B cell (primary cell): ENCODE results near the gene ZDHHC4. TPM values are rescaled to one million over a fixed set of nuclear protein-coding genes. Genes with fewer than 3 reads are reported as not detected.

Experiments
- ATAC-seq: fragments of 200-7000 bp; cut with Tn5 transposase; one replicate; pipeline ENCODE4 v1.10.0; 2021; ENCODE audit warnings: low read depth, mild to moderate bottlenecking, moderate number of reproducible peaks, moderate library complexity
- CTCF ChIA-PET: fragments of 350-600 bp; sonication (Branson Sonifier 250); formaldehyde crosslinking; loops from one replicate; lab custom pipeline; 2021; ENCODE audit warnings: antibody characterized with exemption, inconsistent platforms; lab: Charles Lee
- POLR2A ChIA-PET: fragments of 350-600 bp; sonication (Branson Sonifier 250); formaldehyde crosslinking; loops from one replicate; lab custom pipeline; 2021; ENCODE audit warnings: antibody characterized with exemption; lab: Charles Lee
- DNase-seq: peaks from one replicate; pipeline ENCODE4 v3.0.0; 2013
- H2AFZ ChIP-seq: 2 replicates; pipeline ENCODE4 v1.6.1; 2012; ENCODE audit warnings: mild to moderate bottlenecking, low read depth, low read length; ENCODE audit not compliant: insufficient read depth, poor library complexity, severe bottlenecking
- H3K27ac ChIP-seq, 2 donors: 1 replicate in 1 of 2; 2 replicates in 1 of 2; pipeline ENCODE4 v1.5.1; 2012 to 2013; ENCODE audit warnings: low read length in 2 of 2, mild to moderate bottlenecking in 2 of 2, moderate library complexity in 1 of 2
- H3K27me3 ChIP-seq, 4 experiments: fragments of 200-600 bp in 1 of 4; sonication (generic) in 1 of 4; replicated peaks in 1 of 4; 1 replicate in 2 of 4; 2 replicates in 2 of 4; pipeline versions ENCODE4 v1.6.1 to v1.7.0; 2013 to 2016; ENCODE audit warnings: low read length in 3 of 4, mild to moderate bottlenecking in 2 of 4, mixed read lengths in 1 of 4, moderate library complexity in 1 of 4; ENCODE audit not compliant: insufficient read depth in 4 of 4, control insufficient read depth in 3 of 4; ENCODE audit errors: control extremely low read depth in 1 of 4
- H3K36me3 ChIP-seq, 2 experiments: replicated peaks in 1 of 2; 1 replicate in 1 of 2; 2 replicates in 1 of 2; pipeline versions ENCODE4 v1.6.1 to v1.7.1; 2013; ENCODE audit warnings: low read length in 1 of 2; ENCODE audit not compliant: insufficient read depth in 2 of 2, control insufficient read depth in 1 of 2; ENCODE audit errors: control extremely low read depth in 1 of 2, extremely low read depth in 1 of 2
- H3K4me1 ChIP-seq, 2 donors: fragments of 200-600 bp in 1 of 2; sonication (generic) in 1 of 2; 1 replicate in 1 of 2; 2 replicates in 1 of 2; pipeline versions ENCODE4 v1.5.1 to v1.6.1; 2013 to 2017; ENCODE audit warnings: low read length in 2 of 2; ENCODE audit not compliant: control insufficient read depth in 2 of 2, insufficient read depth in 2 of 2
- H3K4me2 ChIP-seq: replicated peaks from 2 replicates; pipeline ENCODE3; 2012; ENCODE audit warnings: mild to moderate bottlenecking, low read depth, low read length; ENCODE audit not compliant: poor library complexity, severe bottlenecking
- H3K4me3 ChIP-seq, 5 experiments: fragments of 200-600 bp in 1 of 5; sonication (generic) in 1 of 5; 1 replicate in 3 of 5; 2 replicates in 2 of 5; pipeline versions ENCODE4 v1.5.1 to v1.7.0; 2011 to 2016; ENCODE audit warnings: low read length in 4 of 5, mild to moderate bottlenecking in 4 of 5, low read depth in 2 of 5, control low read depth in 1 of 5, moderate library complexity in 1 of 5; ENCODE audit not compliant: insufficient read depth in 1 of 5; ENCODE audit errors: control extremely low read depth in 1 of 5, extremely low read depth in 1 of 5
- H3K79me2 ChIP-seq: fragments of 200-600 bp; sonication (generic); one replicate; pipeline ENCODE4 v1.6.0; 2016; ENCODE audit warnings: low read length; ENCODE audit not compliant: control insufficient read depth, insufficient read depth
- H3K9ac ChIP-seq: fragments of 200-600 bp; sonication (generic); 2 replicates; pipeline ENCODE4 v1.6.1; 2017; ENCODE audit warnings: mild to moderate bottlenecking, low read length, moderate library complexity
- H3K9me3 ChIP-seq, 3 donors: one replicate each; pipeline versions ENCODE4 v1.6.1 to v1.7.1; 2013; ENCODE audit warnings: low read length in 2 of 3; ENCODE audit not compliant: control insufficient read depth in 2 of 3, insufficient read depth in 1 of 3; ENCODE audit errors: control extremely low read depth in 1 of 3
- H4K20me1 ChIP-seq: 2 replicates; pipeline ENCODE4 v1.6.0; 2012; ENCODE audit warnings: mild to moderate bottlenecking, low read length; ENCODE audit not compliant: insufficient read depth, control insufficient read depth, poor library complexity, severe bottlenecking
- H3K27ac Mint-ChIP-seq: one replicate; pipeline ENCODE4 v1.8.0; 2021; ENCODE audit warnings: mixed read lengths
- H3K27me3 Mint-ChIP-seq: one replicate; pipeline ENCODE4 v1.8.0; 2021; ENCODE audit warnings: mixed read lengths
- H3K4me1 Mint-ChIP-seq: one replicate; pipeline ENCODE4 v1.8.0; 2021; ENCODE audit warnings: mixed read lengths
- H3K4me3 Mint-ChIP-seq: one replicate; pipeline ENCODE4 v1.8.0; 2021; ENCODE audit warnings: mixed read lengths
- H3K9me3 Mint-ChIP-seq: one replicate; pipeline ENCODE4 v1.8.0; 2022; ENCODE audit warnings: mixed read lengths; ENCODE audit not compliant: insufficient read depth
- EZH2 ChIP-seq: IDR thresholded peaks from 2 replicates; pipeline ENCODE4 v1.6.1; 2012; ENCODE audit warnings: borderline replicate concordance, low read depth, mild to moderate bottlenecking, moderate library complexity, low read length; ENCODE audit not compliant: insufficient read depth, poor library complexity, severe bottlenecking
- whole genome bisulfite sequencing: methylation state at CpG from one replicate; pipeline ENCODE4 v1.1.5; 2013; ENCODE audit warnings: missing lambda C conversion rate; ENCODE audit not compliant: insufficient coverage; 5-methylcytosine and 5-hydroxymethylcytosine counted together
- intact Hi-C: fragments of 100-400 bp; cut with micrococcal nuclease; formaldehyde crosslinking; loops from one replicate; pipeline ENCODE4 v1.10.0; 2022
- polyA plus RNA-seq: library from polyadenylated mRNA; depleted of rRNA; stranded (reverse); fragments of >200 nt; gene quantifications from 2 replicates; pipeline ENCODE4 v1.2.3, GENCODE V29; 2012
- total RNA-seq, 2 donors: library from RNA; stranded (reverse); fragments of 120-200 nt in 1 of 2; gene quantifications; 1 replicate in 1 of 2; 2 replicates in 1 of 2; pipeline versions ENCODE4 v1.2.3 to v1.2.4, GENCODE V29; 2013 to 2022
- TF ChIP-seq, protein P1 (sequence below): fragments of 200-600 bp; IDR thresholded peaks from one replicate; pipeline ENCODE4 v1.8.0; 2022; ENCODE audit warnings: antibody characterized with exemption, mild to moderate bottlenecking

The ZDHHC4 gene
- total and polyA plus RNA-seq, 2 donors (not counting 1 experiment from before 2014, with no cell fraction given) = 38.5 to 42.0 TPM

DNA sequence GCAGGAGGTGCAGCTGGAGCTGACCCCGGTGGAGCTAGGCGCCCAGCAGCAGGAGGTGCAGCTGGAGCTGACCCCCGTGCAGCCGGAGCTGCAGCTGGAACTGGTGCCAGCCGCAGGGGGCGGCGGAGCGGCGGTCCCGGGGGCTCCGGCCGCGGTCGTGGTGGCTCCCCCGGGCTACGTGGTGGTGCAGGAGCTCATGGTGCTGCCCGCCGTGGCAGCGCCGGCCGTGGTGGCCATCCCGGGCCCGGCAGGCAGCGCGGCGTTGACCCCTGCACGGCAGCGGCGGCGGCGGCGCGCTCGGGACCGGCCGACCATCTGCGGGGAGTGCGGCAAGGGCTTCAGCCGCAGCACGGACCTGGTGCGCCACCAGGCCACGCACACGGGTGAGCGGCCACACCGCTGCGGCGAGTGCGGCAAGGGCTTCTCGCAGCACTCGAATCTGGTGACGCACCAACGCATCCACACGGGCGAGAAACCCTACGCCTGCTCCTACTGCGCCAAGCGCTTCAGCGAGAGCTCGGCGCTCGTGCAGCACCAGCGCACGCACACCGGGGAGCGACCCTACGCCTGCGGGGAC lies 45.0 kb downstream of the ZDHHC4 start:
- TF ChIP-seq, protein P1, sequence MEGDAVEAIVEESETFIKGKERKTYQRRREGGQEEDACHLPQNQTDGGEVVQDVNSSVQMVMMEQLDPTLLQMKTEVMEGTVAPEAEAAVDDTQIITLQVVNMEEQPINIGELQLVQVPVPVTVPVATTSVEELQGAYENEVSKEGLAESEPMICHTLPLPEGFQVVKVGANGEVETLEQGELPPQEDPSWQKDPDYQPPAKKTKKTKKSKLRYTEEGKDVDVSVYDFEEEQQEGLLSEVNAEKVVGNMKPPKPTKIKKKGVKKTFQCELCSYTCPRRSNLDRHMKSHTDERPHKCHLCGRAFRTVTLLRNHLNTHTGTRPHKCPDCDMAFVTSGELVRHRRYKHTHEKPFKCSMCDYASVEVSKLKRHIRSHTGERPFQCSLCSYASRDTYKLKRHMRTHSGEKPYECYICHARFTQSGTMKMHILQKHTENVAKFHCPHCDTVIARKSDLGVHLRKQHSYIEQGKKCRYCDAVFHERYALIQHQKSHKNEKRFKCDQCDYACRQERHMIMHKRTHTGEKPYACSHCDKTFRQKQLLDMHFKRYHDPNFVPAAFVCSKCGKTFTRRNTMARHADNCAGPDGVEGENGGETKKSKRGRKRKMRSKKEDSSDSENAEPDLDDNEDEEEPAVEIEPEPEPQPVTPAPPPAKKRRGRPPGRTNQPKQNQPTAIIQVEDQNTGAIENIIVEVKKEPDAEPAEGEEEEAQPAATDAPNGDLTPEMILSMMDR = no peak
- TF ChIP-seq EZH2 = no peak
- ATAC-seq (no peak), DNase-seq (no peak)
- H2AFZ ChIP-seq = no peak overlapping the region
- no peak overlapping the region for H3K4me3 Mint-ChIP-seq
- no peaks in the 10 kb centered on the region for H3K36me3 ChIP-seq
- H3K4me2 ChIP-seq = peak overlapping the region; percentile 56
- no peaks in the 10 kb centered on the region for H4K20me1 ChIP-seq
- no peak overlapping the region for H3K4me3 ChIP-seq
- H3K9me3 Mint-ChIP-seq = no peaks in the 10 kb centered on the region
- ChIA-PET POLR2A (no interaction called here), CTCF (interaction anchor here (0.7 to 1.5 kb wide), 3 partner anchors 29 to 33 kb away, joined by 3 read pairs; partner anchors contain the start of gene INTS15)
- no peak overlapping the region for H3K27ac ChIP-seq
- H3K4me1 Mint-ChIP-seq = peaks cover 41% of the 10 kb centered on the region
- peaks cover 0 to 7% (median 0%) of the 10 kb centered on the region in 3 donors for H3K9me3 ChIP-seq
- WGBS = 98% methylated on average over 66 of the region's 67 CpGs
- H3K79me2 ChIP-seq = peaks cover 4% of the 10 kb centered on the region
- intact Hi-C loops = no loop called here
- H3K27me3 ChIP-seq = no peaks in the 10 kb centered on the region
- no peak overlapping the region for H3K27ac Mint-ChIP-seq
- H3K9ac ChIP-seq = no peak overlapping the region
- H3K4me1 ChIP-seq = peaks cover 23 to 44% of the 10 kb centered on the region in 2 donors
- no peaks in the 10 kb centered on the region for H3K27me3 Mint-ChIP-seq

DNA sequence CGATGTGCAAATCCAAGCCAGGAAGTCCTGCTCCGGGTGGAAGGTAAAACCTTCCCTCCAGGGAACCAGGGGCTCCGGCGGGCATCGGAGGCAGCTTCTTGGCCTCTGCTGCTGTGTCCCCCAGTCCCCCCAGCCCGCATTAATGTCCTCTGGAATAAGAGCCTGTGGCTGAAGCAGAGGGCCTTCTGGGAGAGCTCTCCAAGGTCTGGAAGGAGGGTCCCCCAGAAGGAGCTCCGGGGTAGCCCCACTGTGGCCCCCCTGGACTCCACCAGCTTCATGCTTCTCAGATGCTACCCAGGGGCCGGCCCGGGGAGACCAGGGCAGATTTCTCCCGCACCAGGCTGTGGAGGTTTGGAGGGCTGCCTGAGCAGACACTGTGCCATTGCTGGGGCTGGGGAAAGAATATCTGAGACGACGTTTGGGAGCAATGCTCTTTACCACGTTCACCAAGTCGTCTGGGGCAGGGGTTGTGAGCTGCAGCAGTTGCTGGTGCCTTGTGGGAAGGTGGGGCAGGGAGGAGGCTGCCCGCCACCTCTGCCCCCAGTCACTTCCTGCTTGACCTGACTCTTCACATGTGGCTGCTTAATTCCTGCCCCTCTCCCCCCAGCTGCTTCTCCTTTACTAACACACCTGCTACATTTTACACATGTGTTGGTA lies 46.5 kb downstream of the ZDHHC4 start:
- H3K36me3 ChIP-seq = no peaks in the 10 kb centered on the region
- CTCF ChIA-PET = no interaction called here
- peaks cover 4% of the 10 kb centered on the region for H3K79me2 ChIP-seq
- H3K27me3 ChIP-seq = no peaks in the 10 kb centered on the region
- DNase-seq (peak; percentile 59), ATAC-seq (peak; percentile 83)
- intact Hi-C loops = no loop called here
- no peaks in the 10 kb centered on the region for H3K9me3 Mint-ChIP-seq
- 71% methylated on average over 14 of the region's 15 CpGs for WGBS
- peak overlapping the region; percentile 52 for H2AFZ ChIP-seq
- POLR2A ChIA-PET = no interaction called here
- H3K9ac ChIP-seq = peak overlapping the region; percentile 13
- TF ChIP-seq, protein P1 = no peak
- TF ChIP-seq EZH2 = no peak
- peak overlapping the region; percentile 57 for H3K4me3 Mint-ChIP-seq
- no peaks in the 10 kb centered on the region for H3K27me3 Mint-ChIP-seq
- peak overlapping the region; percentile 17 for H3K27ac Mint-ChIP-seq
- H3K4me1 ChIP-seq = peaks cover 23 to 44% of the 10 kb centered on the region in 2 donors
- H3K4me3 ChIP-seq = peak overlapping the region in 1 of 5 experiments; percentile 30
- H3K4me2 ChIP-seq = peak overlapping the region; percentile 70
- peaks cover 37% of the 10 kb centered on the region for H3K4me1 Mint-ChIP-seq
- no peaks in the 10 kb centered on the region for H4K20me1 ChIP-seq
- H3K9me3 ChIP-seq = peaks cover 0 to 7% (median 0%) of the 10 kb centered on the region in 3 donors
- peak overlapping the region; percentile 51 to 77 for H3K27ac ChIP-seq
